Smooth muscle cell (in vitro differentiated cells): ENCODE measurements around the gene DPP6. TPM values are rescaled to one million over a fixed set of nuclear protein-coding genes. Genes with fewer than 3 reads are reported as not detected.

ENCODE experiments used
- DNase-seq: peaks from one replicate; lab custom pipeline; 2025; ENCODE audit not compliant: unreplicated experiment; lab: John Stamatoyannopoulos, UW
- H2AFZ ChIP-seq: fragments of 200-600 bp; sonication (generic); 2 replicates; pipeline ENCODE4 v1.6.0; 2016; ENCODE audit warnings: antibody characterized with exemption, low read depth, mild to moderate bottlenecking
- H3F3A ChIP-seq: fragments of 200-600 bp; sonication (generic); 2 replicates; pipeline ENCODE4 v1.6.0; 2017; ENCODE audit warnings: antibody characterized with exemption, low read depth
- H3K27ac ChIP-seq: fragments of 200-600 bp; sonication (generic); 2 replicates; pipeline ENCODE4 v1.5.1; 2016; ENCODE audit warnings: low read depth, mild to moderate bottlenecking
- H3K27me3 ChIP-seq: fragments of 200-600 bp; sonication (generic); 2 replicates; pipeline ENCODE4 v1.6.1; 2016; ENCODE audit warnings: low read depth, mild to moderate bottlenecking
- H3K36me3 ChIP-seq: fragments of 200-600 bp; sonication (generic); 2 replicates; pipeline ENCODE4 v1.5.1; 2016; ENCODE audit warnings: low read depth
- H3K4me1 ChIP-seq: fragments of 200-600 bp; sonication (generic); 2 replicates; pipeline ENCODE4 v1.5.1; 2016; ENCODE audit warnings: low read depth
- H3K4me2 ChIP-seq: fragments of 200-600 bp; sonication (generic); 2 replicates; pipeline ENCODE4 v1.6.0; 2016; ENCODE audit warnings: mild to moderate bottlenecking
- H3K4me3 ChIP-seq: fragments of 200-600 bp; sonication (generic); 2 replicates; pipeline ENCODE4 v1.5.1; 2016; ENCODE audit warnings: mild to moderate bottlenecking
- H3K79me2 ChIP-seq: fragments of 200-600 bp; sonication (generic); 2 replicates; pipeline ENCODE4 v1.6.0; 2016; ENCODE audit warnings: low read depth, mild to moderate bottlenecking
- H3K9ac ChIP-seq: fragments of 200-600 bp; sonication (generic); 2 replicates; pipeline ENCODE4 v1.6.0; 2016; ENCODE audit warnings: low read depth
- H3K9me3 ChIP-seq: fragments of 200-600 bp; sonication (generic); replicated peaks from 2 replicates; pipeline ENCODE4 v1.5.1; 2016; ENCODE audit warnings: low read depth
- H4K20me1 ChIP-seq: fragments of 200-600 bp; sonication (generic); 2 replicates; pipeline ENCODE4 v1.6.0; 2016; ENCODE audit warnings: low read depth
- CTCF ChIP-seq: fragments of 200-600 bp; sonication (generic); IDR thresholded peaks from 2 replicates; pipeline ENCODE4 v1.5.1; 2017; ENCODE audit warnings: borderline replicate concordance, mild to moderate bottlenecking, antibody characterized with exemption; ENCODE audit not compliant: insufficient read depth, poor library complexity, severe bottlenecking
- WGBS: methylation state at CpG from one replicate; pipeline ENCODE4 v1.1.7; 2016; ENCODE audit warnings: low lambda C conversion rate; 5-methylcytosine and 5-hydroxymethylcytosine counted together
- polyA plus RNA-seq: library from polyadenylated mRNA; unstranded; fragments of >200 nt; fragmentation: Nextera tagmentation; extraction: Ambion mirVana; gene quantifications from 2 replicates; pipeline ENCODE4 v1.2.1, GENCODE V29; 2016
- total RNA-seq: library from RNA; depleted of rRNA; stranded (reverse); fragments of >200 nt; gene quantifications from 2 replicates; pipeline ENCODE4 v1.2.3, GENCODE V29; 2014

DPP6 gene
- total and polyA plus RNA-seq, 2 experiments from 2014 or later: 0.72 TPM; not detected in 1

DNA sequence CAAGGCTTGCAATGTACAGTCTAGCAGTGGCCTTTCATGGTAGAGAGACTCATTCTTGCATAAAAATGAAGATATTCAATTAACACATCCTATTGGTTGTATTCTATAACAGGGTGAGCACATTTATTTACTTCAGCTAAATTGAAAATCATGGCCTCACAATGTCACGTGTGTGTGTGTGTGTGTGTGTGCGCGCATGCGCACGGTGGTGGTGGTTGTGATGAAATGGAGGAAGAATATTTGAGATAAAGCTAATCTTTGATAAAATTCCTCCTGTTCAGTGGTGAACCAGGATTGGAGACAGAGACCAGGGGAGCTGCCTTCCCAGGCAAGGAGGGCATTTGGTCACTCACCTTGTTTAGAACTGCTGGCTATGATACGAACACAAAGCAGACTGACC lies 199.8 kb downstream of the DPP6 start:
- no peak overlapping the region for H3K4me2 ChIP-seq
- H3K36me3 ChIP-seq: no peaks in the 10 kb centered on the region
- no peaks in the 10 kb centered on the region for H3K79me2 ChIP-seq
- 97% methylated on average over 6 of the region's 6 CpGs for WGBS
- no peaks in the 10 kb centered on the region for H3K27me3 ChIP-seq
- no peaks in the 10 kb centered on the region for H3F3A ChIP-seq
- H3K27ac ChIP-seq: no peak overlapping the region
- H3K9me3 ChIP-seq: no peaks in the 10 kb centered on the region
- no peak overlapping the region for H3K4me3 ChIP-seq
- no peaks in the 10 kb centered on the region for H3K4me1 ChIP-seq
- no peaks in the 10 kb centered on the region for H4K20me1 ChIP-seq
- H2AFZ ChIP-seq: no peak overlapping the region
- DNase-seq: no peak
- H3K9ac ChIP-seq: no peak overlapping the region
- TF ChIP-seq CTCF: no peak

DNA sequence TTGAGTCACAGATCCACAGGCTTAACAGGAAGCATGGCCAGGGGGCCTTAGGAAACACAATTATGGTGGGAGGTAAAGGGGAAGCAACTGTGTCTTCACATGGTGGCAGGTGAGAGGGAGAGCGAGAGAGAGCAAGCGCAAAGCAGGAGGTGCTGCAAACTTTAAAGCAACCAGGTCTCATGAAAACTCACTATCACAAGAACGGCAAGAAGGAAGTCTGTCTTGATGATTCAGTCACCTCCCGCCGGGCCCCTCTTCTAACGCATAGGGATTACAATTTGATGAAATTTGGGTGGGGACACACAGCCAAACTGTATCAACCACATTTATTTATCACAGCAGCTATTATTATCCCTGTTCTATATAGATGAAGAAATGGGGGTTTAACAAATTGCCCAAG lies 201.6 kb downstream of the DPP6 start:
- Histone ChIP-seq H3K9ac (no peak overlapping the region), H3F3A (no peaks in the 10 kb centered on the region), H3K27me3 (no peaks in the 10 kb centered on the region), H3K4me3 (no peak overlapping the region), H3K36me3 (no peaks in the 10 kb centered on the region), H3K9me3 (no peaks in the 10 kb centered on the region), H3K4me1 (no peaks in the 10 kb centered on the region), H3K79me2 (no peaks in the 10 kb centered on the region), H2AFZ (no peak overlapping the region), H3K27ac (no peak overlapping the region), H3K4me2 (no peak overlapping the region), H4K20me1 (no peaks in the 10 kb centered on the region)
- no peak for TF ChIP-seq CTCF
- no peak for DNase-seq
- WGBS: 70% methylated on average over 5 of the region's 6 CpGs

DNA sequence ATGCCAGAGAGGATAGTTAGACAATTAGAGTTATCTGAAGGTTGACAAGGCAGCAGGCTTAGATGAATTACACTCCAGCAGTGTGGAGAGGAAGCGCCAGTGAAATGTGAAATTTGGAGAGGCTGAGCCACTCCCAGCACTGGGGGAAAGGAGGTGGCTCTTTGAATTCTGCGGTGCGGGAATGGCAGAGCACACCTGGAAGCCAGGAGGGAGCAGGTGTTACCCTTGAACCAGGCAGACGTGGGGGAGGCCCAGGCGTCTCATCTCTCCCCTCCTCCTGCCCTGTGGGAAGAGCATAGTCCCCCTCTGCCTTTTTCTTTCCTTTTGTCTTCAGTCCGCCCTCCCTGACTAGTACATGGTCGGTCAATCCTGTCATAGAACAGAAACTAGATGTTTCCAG lies 203.1 kb downstream of the DPP6 start:
- Histone ChIP-seq H3K27ac (no peak overlapping the region), H3K79me2 (no peaks in the 10 kb centered on the region), H3K27me3 (no peaks in the 10 kb centered on the region), H3K4me2 (no peak overlapping the region), H3K36me3 (no peaks in the 10 kb centered on the region), H3K9me3 (no peaks in the 10 kb centered on the region), H3K9ac (no peak overlapping the region), H3K4me3 (no peak overlapping the region), H4K20me1 (no peaks in the 10 kb centered on the region), H3K4me1 (no peaks in the 10 kb centered on the region), H3F3A (no peaks in the 10 kb centered on the region), H2AFZ (no peak overlapping the region)
- no peak for TF ChIP-seq CTCF
- WGBS: 37% methylated on average over 7 of the region's 7 CpGs
- no peak for DNase-seq

GRCh38 chr7:154256150-154256549 lies 204.0 kb downstream of the DPP6 start:
- no peaks in the 10 kb centered on the region for H3K9me3 ChIP-seq
- 95% methylated on average over 8 of the region's 8 CpGs for WGBS
- no peak for TF ChIP-seq CTCF
- H3K4me1 ChIP-seq: no peaks in the 10 kb centered on the region
- no peak overlapping the region for H2AFZ ChIP-seq
- no peaks in the 10 kb centered on the region for H3K79me2 ChIP-seq
- no peak overlapping the region for H3K4me3 ChIP-seq
- H3K9ac ChIP-seq: no peak overlapping the region
- no peak for DNase-seq
- H3K27ac ChIP-seq: no peak overlapping the region
- no peaks in the 10 kb centered on the region for H3K27me3 ChIP-seq
- no peaks in the 10 kb centered on the region for H3F3A ChIP-seq
- no peaks in the 10 kb centered on the region for H3K36me3 ChIP-seq
- no peak overlapping the region for H3K4me2 ChIP-seq
- H4K20me1 ChIP-seq: no peaks in the 10 kb centered on the region
